KMS-11 (cell line): ENCODE results near the gene TMEM72.

Source experiments
- H2AFZ ChIP-seq: fragments of 200-600 bp; sonication (generic); 2 replicates; pipeline ENCODE4 v1.6.1; 2016; ENCODE audit warnings: antibody characterized with exemption, mixed run types, low read depth
- H3K27ac ChIP-seq: fragments of 200-600 bp; sonication (generic); 2 replicates; pipeline ENCODE4 v1.6.1; 2016; ENCODE audit warnings: mild to moderate bottlenecking, mixed run types
- H3K27me3 ChIP-seq: fragments of 200-600 bp; sonication (generic); 2 replicates; pipeline ENCODE4 v1.6.1; 2017; ENCODE audit warnings: mild to moderate bottlenecking, low read depth, mixed run types, moderate library complexity; ENCODE audit not compliant: insufficient read depth
- H3K36me3 ChIP-seq: fragments of 200-600 bp; sonication (generic); 2 replicates; pipeline ENCODE4 v1.6.1; 2017; ENCODE audit warnings: mild to moderate bottlenecking, mixed run types; ENCODE audit not compliant: insufficient read depth
- H3K4me1 ChIP-seq: fragments of 200-600 bp; sonication (generic); 2 replicates; pipeline ENCODE4 v1.6.1; 2016; ENCODE audit warnings: mild to moderate bottlenecking, low read depth, mixed run types; ENCODE audit not compliant: poor library complexity, severe bottlenecking
- H3K4me2 ChIP-seq: fragments of 200-600 bp; sonication (generic); 2 replicates; pipeline ENCODE4 v1.7.0; 2016; ENCODE audit warnings: mild to moderate bottlenecking, mixed run types
- H3K4me3 ChIP-seq: fragments of 200-600 bp; sonication (generic); IDR thresholded peaks from 2 replicates; pipeline ENCODE4 v1.6.1; 2017; ENCODE audit warnings: low read depth, low read length, mixed read lengths; ENCODE audit not compliant: insufficient read depth
- H3K79me2 ChIP-seq: fragments of 200-600 bp; sonication (generic); 2 replicates; pipeline ENCODE4 v1.6.1; 2016; ENCODE audit warnings: low read depth, mixed run types; ENCODE audit not compliant: insufficient read depth
- H3K9ac ChIP-seq: fragments of 200-600 bp; sonication (generic); 2 replicates; pipeline ENCODE4 v1.6.1; 2016; ENCODE audit warnings: mild to moderate bottlenecking, mixed run types
- H4K20me1 ChIP-seq: fragments of 200-600 bp; sonication (generic); 2 replicates; pipeline ENCODE4 v1.6.1; 2016; ENCODE audit warnings: mild to moderate bottlenecking, mixed run types; ENCODE audit not compliant: insufficient read depth
- TF ChIP-seq, protein P1 (sequence below): fragments of 200-600 bp; sonication (generic); conservative IDR thresholded peaks from 2 replicates; pipeline ENCODE4 v1.6.1; 2017; ENCODE audit warnings: low read depth, mild to moderate bottlenecking, antibody characterized with exemption, low read length, moderate library complexity, mixed read lengths

Gene TMEM72

DNA sequence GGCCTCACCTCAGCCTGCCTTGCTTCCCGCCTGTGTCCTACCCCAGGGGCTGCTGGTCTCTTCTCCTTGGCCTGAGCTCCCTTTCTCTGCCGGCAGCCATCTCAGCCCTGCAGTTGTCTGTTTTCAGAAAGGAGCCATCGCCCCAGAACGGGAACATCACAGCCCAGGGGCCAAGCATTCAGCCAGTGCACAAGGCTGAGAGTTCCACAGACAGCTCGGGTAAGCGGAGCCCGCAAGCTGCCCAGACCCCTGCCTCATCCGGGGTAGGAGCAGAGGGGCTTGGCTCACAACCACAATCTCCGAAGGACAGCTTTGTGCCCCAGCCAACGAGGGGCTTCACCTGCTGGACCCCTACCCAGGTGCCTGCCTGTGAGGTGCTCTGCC is 72.8 kb downstream of the TMEM72 start:
- H3K79me2 ChIP-seq: peaks cover 11% of the 10 kb centered on the region; the same call in 1 of the 2 replicates
- H3K4me1 ChIP-seq: peaks cover 42% of the 10 kb centered on the region
- H3K36me3 ChIP-seq: peaks cover 6% of the 10 kb centered on the region; the same call in 1 of the 2 replicates
- TF ChIP-seq, protein P1, sequence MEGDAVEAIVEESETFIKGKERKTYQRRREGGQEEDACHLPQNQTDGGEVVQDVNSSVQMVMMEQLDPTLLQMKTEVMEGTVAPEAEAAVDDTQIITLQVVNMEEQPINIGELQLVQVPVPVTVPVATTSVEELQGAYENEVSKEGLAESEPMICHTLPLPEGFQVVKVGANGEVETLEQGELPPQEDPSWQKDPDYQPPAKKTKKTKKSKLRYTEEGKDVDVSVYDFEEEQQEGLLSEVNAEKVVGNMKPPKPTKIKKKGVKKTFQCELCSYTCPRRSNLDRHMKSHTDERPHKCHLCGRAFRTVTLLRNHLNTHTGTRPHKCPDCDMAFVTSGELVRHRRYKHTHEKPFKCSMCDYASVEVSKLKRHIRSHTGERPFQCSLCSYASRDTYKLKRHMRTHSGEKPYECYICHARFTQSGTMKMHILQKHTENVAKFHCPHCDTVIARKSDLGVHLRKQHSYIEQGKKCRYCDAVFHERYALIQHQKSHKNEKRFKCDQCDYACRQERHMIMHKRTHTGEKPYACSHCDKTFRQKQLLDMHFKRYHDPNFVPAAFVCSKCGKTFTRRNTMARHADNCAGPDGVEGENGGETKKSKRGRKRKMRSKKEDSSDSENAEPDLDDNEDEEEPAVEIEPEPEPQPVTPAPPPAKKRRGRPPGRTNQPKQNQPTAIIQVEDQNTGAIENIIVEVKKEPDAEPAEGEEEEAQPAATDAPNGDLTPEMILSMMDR: no peak
- H3K27ac ChIP-seq: no peak overlapping the region
- H4K20me1 ChIP-seq: no peaks in the 10 kb centered on the region
- H2AFZ ChIP-seq: no peak overlapping the region
- no peak overlapping the region for H3K9ac ChIP-seq
- no peak overlapping the region for H3K4me3 ChIP-seq
- no peaks in the 10 kb centered on the region for H3K27me3 ChIP-seq
- no peak overlapping the region for H3K4me2 ChIP-seq

GRCh38 chr10:44984671-44985101 is 73.5 kb downstream of the TMEM72 start:
- no peaks in the 10 kb centered on the region for H4K20me1 ChIP-seq
- H3K4me1 ChIP-seq: peaks cover 34% of the 10 kb centered on the region
- no peak overlapping the region for H3K27ac ChIP-seq
- TF ChIP-seq, protein P1: no peak
- no peak overlapping the region for H3K4me3 ChIP-seq
- H3K9ac ChIP-seq: no peak overlapping the region
- H3K4me2 ChIP-seq: no peak overlapping the region
- H2AFZ ChIP-seq: no peak overlapping the region
- peaks cover 6% of the 10 kb centered on the region; the same call in 1 of the 2 replicates for H3K36me3 ChIP-seq
- H3K27me3 ChIP-seq: no peaks in the 10 kb centered on the region
- peaks cover 11% of the 10 kb centered on the region; the same call in 1 of the 2 replicates for H3K79me2 ChIP-seq

DNA sequence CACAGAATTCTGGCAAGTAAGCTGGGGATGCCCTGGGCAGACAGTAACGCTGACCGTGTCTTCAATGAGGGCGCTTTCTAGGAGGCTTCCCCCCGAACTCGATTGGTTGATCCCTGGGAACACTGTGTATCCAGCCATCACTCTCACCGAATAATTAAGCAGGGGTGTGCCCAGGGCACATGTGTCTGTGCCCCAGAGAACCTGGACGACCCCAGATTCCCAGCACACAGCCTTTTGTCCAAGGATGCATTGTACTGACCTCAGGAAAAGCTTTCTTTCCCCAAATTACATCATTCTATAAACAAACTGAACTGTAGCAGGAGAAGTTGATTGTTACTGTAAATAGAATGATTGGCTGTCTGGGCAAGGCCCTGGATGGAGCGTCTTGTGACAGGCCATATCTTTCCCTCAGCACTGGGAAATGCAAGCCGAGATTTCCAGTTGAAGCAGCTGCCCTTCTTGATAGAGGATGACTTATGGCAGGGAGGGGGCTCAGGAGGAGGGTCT is 74.1 kb downstream of the TMEM72 start:
- Histone ChIP-seq H3K4me2 (no peak overlapping the region), H3K27ac (no peak overlapping the region), H4K20me1 (no peaks in the 10 kb centered on the region), H3K79me2 (peaks cover 8% of the 10 kb centered on the region; the same call in 1 of the 2 replicates), H3K27me3 (no peaks in the 10 kb centered on the region), H2AFZ (no peak overlapping the region), H3K36me3 (peaks cover 6% of the 10 kb centered on the region; the same call in 1 of the 2 replicates), H3K4me1 (peaks cover 31% of the 10 kb centered on the region), H3K4me3 (no peak overlapping the region), H3K9ac (no peak overlapping the region)
- TF ChIP-seq, protein P1: no peak

- Histone ChIP-seq H3K4me1 (peaks cover 31% of the 10 kb centered on the region), H3K27ac (no peak overlapping the region), H3K79me2 (no peaks in the 10 kb centered on the region), H4K20me1 (no peaks in the 10 kb centered on the region), H3K4me2 (no peak overlapping the region), H3K9ac (no peak overlapping the region), H2AFZ (no peak overlapping the region), H3K36me3 (peaks cover 6% of the 10 kb centered on the region; the same call in 1 of the 2 replicates), H3K27me3 (no peaks in the 10 kb centered on the region), H3K4me3 (no peak overlapping the region)
- TF ChIP-seq, protein P1: no peak
Measured at GRCh38 chr10:44986179-44986578, 75.0 kb downstream of the TMEM72 start.
